Osteoblast (primary cell): ENCODE results near the gene LIG3. TPM values are rescaled to one million over a fixed set of nuclear protein-coding genes. Genes with fewer than 3 reads are reported as not detected.

ENCODE experiments used
- DNase-seq: peaks from one replicate; pipeline ENCODE4 v3.0.0; 2011; ENCODE audit warnings: low spot score, mixed read lengths; ENCODE audit not compliant: insufficient read length; ENCODE audit errors: missing footprints
- H2AFZ ChIP-seq: 2 replicates; pipeline ENCODE4 v1.6.0; 2011; ENCODE audit warnings: mild to moderate bottlenecking, low read length
- H3K27ac ChIP-seq: 2 replicates; pipeline ENCODE4 v1.5.1; 2011; ENCODE audit warnings: mild to moderate bottlenecking, low read depth, low read length, moderate library complexity
- H3K27me3 ChIP-seq: 2 replicates; pipeline ENCODE4 v1.6.0; 2012; ENCODE audit warnings: mild to moderate bottlenecking, control low read depth, inconsistent platforms, low read length, moderate library complexity; ENCODE audit not compliant: insufficient read depth
- H3K36me3 ChIP-seq: 2 replicates; pipeline ENCODE4 v1.5.1; 2011; ENCODE audit warnings: mild to moderate bottlenecking, low read length, control low read depth, moderate library complexity; ENCODE audit not compliant: insufficient read depth
- H3K4me1 ChIP-seq: 2 replicates; pipeline ENCODE4 v1.5.1; 2011; ENCODE audit warnings: mild to moderate bottlenecking, low read length, control low read depth, moderate library complexity; ENCODE audit not compliant: insufficient read depth
- H3K4me2 ChIP-seq: 2 replicates; pipeline ENCODE4 v1.6.0; 2011; ENCODE audit warnings: mild to moderate bottlenecking, low read length; ENCODE audit not compliant: insufficient read depth
- H3K4me3 ChIP-seq: fragments of 200-600 bp; sonication (generic); 3 replicates; pipeline ENCODE4 v1.5.1; 2012; ENCODE audit warnings: mild to moderate bottlenecking, low read length, inconsistent platforms; ENCODE audit not compliant: insufficient read depth
- H3K79me2 ChIP-seq: 2 replicates; pipeline ENCODE4 v1.6.0; 2012; ENCODE audit warnings: mild to moderate bottlenecking, low read length, control low read depth, inconsistent platforms; ENCODE audit not compliant: insufficient read depth
- H3K9me3 ChIP-seq: 2 replicates; pipeline ENCODE4 v1.5.1; 2011; ENCODE audit warnings: low read depth, low read length, control low read depth
- H4K20me1 ChIP-seq: 2 replicates; pipeline ENCODE4 v1.6.0; 2012; ENCODE audit warnings: mild to moderate bottlenecking, low read length, control low read depth; ENCODE audit not compliant: insufficient read depth
- total RNA-seq: library from RNA; depleted of rRNA; stranded (reverse); fragments of >200 nt; gene quantifications from 2 replicates; pipeline ENCODE4 v1.2.3, GENCODE V29; 2012
- TF ChIP-seq, protein P1 (sequence below): IDR thresholded peaks from 2 replicates; pipeline ENCODE4 v1.5.1; 2011; ENCODE audit warnings: mild to moderate bottlenecking, low read depth, low read length, moderate library complexity; ENCODE audit errors: extremely low read depth

The LIG3 gene
- total RNA-seq, 1 donor: 26.1 TPM

GRCh38 chr17:35052241-35052610 lies 71.9 kb downstream of the LIG3 start:
- H3K9me3 ChIP-seq: no peaks in the 10 kb centered on the region
- no peaks in the 10 kb centered on the region for H3K27me3 ChIP-seq
- H3K79me2 ChIP-seq: peaks cover 39% of the 10 kb centered on the region
- H3K36me3 ChIP-seq: no peaks in the 10 kb centered on the region
- peak overlapping the region; percentile 55 for H3K4me2 ChIP-seq
- H2AFZ ChIP-seq: no peak overlapping the region
- no peak overlapping the region for H3K4me3 ChIP-seq
- peaks cover 3% of the 10 kb centered on the region for H4K20me1 ChIP-seq
- peak overlapping the region; percentile 68 for H3K27ac ChIP-seq
- H3K4me1 ChIP-seq: peaks cover 20% of the 10 kb centered on the region
- DNase-seq: peak; percentile 52
- TF ChIP-seq, protein P1, sequence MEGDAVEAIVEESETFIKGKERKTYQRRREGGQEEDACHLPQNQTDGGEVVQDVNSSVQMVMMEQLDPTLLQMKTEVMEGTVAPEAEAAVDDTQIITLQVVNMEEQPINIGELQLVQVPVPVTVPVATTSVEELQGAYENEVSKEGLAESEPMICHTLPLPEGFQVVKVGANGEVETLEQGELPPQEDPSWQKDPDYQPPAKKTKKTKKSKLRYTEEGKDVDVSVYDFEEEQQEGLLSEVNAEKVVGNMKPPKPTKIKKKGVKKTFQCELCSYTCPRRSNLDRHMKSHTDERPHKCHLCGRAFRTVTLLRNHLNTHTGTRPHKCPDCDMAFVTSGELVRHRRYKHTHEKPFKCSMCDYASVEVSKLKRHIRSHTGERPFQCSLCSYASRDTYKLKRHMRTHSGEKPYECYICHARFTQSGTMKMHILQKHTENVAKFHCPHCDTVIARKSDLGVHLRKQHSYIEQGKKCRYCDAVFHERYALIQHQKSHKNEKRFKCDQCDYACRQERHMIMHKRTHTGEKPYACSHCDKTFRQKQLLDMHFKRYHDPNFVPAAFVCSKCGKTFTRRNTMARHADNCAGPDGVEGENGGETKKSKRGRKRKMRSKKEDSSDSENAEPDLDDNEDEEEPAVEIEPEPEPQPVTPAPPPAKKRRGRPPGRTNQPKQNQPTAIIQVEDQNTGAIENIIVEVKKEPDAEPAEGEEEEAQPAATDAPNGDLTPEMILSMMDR: no peak

DNA sequence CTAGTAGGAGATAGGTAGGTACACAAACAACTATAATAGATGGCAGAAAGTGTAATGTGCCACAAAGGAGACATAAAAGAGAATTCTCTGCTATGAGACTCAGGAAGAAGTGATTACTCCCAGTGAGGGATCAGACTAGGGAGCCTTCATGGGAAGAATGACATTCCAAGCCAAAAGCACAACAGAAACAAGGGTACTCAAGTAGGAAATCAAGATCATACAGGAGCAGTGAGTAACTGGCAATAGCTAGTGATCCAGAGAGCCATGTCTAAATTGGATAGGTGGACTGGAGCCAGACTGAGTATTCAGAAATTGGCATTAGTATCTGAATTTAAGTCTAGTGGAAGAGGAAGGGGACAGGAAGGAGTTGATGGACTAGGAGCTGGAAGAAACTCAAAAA lies 72.5 kb downstream of the LIG3 start:
- Histone ChIP-seq H3K27me3 (no peaks in the 10 kb centered on the region), H3K27ac (peak overlapping the region; percentile 68), H3K79me2 (peaks cover 41% of the 10 kb centered on the region), H3K4me2 (peak overlapping the region; percentile 55), H3K4me3 (no peak overlapping the region), H3K36me3 (no peaks in the 10 kb centered on the region), H4K20me1 (peaks cover 3% of the 10 kb centered on the region), H3K9me3 (no peaks in the 10 kb centered on the region), H3K4me1 (peaks cover 20% of the 10 kb centered on the region), H2AFZ (no peak overlapping the region)
- no peak for DNase-seq
- TF ChIP-seq, protein P1: no peak

DNA sequence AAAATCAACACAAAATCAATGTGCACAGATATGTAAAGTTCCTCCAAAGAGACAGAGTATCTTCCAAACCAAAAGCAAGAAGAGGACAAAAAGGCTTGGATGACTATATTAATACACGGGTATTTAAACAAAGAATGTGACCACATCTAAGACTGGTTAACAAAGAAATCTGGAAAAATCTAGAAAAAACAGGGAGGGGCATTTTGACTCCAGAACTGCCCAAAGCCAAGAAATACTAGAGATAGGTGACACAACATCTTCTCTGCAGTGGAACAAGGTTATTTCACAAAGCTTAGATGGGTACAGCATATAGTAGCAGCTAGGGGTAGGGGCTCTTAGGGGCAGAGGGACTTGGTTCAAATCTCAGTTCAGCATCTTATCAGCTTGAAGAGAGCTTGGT lies 72.9 kb downstream of the LIG3 start:
- H3K27ac ChIP-seq: no peak overlapping the region
- H3K4me1 ChIP-seq: peaks cover 20% of the 10 kb centered on the region
- H4K20me1 ChIP-seq: peaks cover 3% of the 10 kb centered on the region
- H3K9me3 ChIP-seq: no peaks in the 10 kb centered on the region
- no peaks in the 10 kb centered on the region for H3K27me3 ChIP-seq
- TF ChIP-seq, protein P1: no peak
- H3K79me2 ChIP-seq: peaks cover 45% of the 10 kb centered on the region
- no peak overlapping the region for H3K4me3 ChIP-seq
- no peak for DNase-seq
- H2AFZ ChIP-seq: no peak overlapping the region
- no peak overlapping the region for H3K4me2 ChIP-seq
- H3K36me3 ChIP-seq: no peaks in the 10 kb centered on the region

- Histone ChIP-seq H3K4me2 (no peak overlapping the region), H3K4me1 (peaks cover 20% of the 10 kb centered on the region), H2AFZ (no peak overlapping the region), H4K20me1 (peaks cover 3% of the 10 kb centered on the region), H3K79me2 (peaks cover 38% of the 10 kb centered on the region), H3K36me3 (no peaks in the 10 kb centered on the region), H3K4me3 (no peak overlapping the region), H3K27me3 (no peaks in the 10 kb centered on the region), H3K9me3 (no peaks in the 10 kb centered on the region), H3K27ac (no peak overlapping the region)
- no peak for DNase-seq
- TF ChIP-seq, protein P1: no peak
Measured at GRCh38 chr17:35056013-35056412, 75.7 kb downstream of the LIG3 start.
